Fibroblast of villous mesenchyme (primary cell): ENCODE results near the gene EIF1AD. TPM values are rescaled to one million over a fixed set of nuclear protein-coding genes. Genes with fewer than 3 reads are reported as not detected.

Source experiments
- DNase-seq: peaks from one replicate; pipeline ENCODE4 v3.0.0-alpha.2; 2010; ENCODE audit warnings: low read depth
- H3K4me3 ChIP-seq: 2 replicates; pipeline ENCODE4 v1.5.1; 2011; ENCODE audit warnings: low read depth, mild to moderate bottlenecking, low read length
- CTCF ChIP-seq: IDR thresholded peaks from 2 replicates; pipeline ENCODE4 v1.5.1; 2012; ENCODE audit warnings: low read depth, mild to moderate bottlenecking, low read length; ENCODE audit not compliant: insufficient read depth
- total RNA-seq: library from RNA; depleted of rRNA; stranded (reverse); fragments of >200 nt; gene quantifications from 2 replicates; pipeline ENCODE4 v1.2.3, GENCODE V29; 2012

EIF1AD gene
- total RNA-seq, 1 donor, result 35.4 TPM

GRCh38 chr11:65982824-65983588 is 19.0 kb downstream of the EIF1AD start:
- DNase-seq, result no peak
- TF ChIP-seq CTCF, result no peak
- no peak overlapping the region for H3K4me3 ChIP-seq

DNA sequence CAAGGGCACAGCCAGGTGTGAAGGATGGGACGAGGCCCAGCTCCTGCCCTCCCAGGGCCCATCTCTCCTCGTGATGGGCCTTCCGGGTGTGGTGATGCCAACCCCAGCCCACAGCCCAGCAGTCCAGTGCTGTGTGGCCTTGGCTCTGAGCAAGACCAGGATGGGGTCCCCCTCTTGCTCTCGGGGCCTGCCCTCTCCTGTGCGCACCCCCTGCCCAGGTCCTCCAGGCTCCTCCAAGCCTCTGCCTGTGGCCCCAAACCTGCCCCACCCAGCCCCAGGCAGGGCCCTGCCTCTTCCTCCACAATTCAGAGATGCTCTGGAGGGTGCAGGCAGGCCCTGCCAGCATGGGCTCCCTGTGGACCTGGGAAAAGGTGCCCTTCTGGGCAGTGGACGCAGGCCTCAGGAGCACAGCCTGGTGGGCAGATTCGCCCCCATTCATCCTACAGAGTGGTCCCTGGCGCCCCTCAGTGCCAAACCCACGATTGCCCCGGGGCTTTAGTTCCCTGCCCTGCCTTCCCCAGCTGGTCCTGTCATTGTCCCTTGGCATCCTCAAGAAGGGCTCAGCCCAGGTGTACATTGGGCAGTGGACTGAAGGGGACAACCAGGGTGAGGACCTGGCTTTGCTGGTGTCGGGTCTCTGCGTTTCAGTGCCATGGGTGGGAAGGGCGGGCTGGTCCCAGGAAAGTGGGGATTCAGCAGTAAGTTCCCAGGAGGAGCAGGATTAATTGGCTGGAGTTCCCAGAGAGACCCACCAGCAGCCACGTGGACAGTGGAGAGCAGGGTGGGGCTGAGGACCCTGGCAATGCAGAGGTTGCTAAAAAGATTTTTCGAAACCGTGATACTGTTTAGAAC is 19.8 kb downstream of the EIF1AD start:
- no peak overlapping the region for H3K4me3 ChIP-seq
- no peak for DNase-seq
- no peak for TF ChIP-seq CTCF

DNA sequence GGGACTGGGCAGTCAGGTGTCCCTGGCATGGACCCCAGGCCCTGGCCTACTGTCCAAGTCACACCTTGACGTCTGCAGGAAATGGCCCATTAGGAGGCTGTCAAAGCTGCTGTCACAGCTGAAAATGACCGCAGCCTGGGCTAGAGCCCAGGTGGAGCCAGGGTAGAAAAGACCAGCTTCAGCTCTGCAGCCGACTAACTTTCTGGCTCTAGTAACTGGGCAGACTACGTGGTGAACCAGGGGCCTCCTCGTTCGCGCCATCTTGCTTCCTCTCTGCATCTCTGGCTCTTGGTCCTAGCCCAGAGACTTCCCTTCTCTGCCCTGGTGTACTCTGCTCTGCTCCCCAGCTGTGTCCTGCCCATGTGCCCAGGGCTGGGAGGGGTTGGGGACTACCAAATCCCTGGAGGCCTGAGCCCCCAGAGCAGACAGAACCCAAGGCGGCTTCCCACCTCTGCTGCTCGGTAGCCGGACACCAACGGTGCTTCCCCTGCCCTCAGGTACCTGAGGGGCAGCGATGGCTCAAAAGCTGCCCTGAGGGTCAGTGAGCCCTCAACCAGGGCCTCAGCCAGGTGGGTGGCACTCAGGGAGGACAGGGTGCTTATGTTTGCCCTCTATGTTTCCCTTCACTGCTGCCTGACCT is 20.7 kb downstream of the EIF1AD start:
- no peak overlapping the region for H3K4me3 ChIP-seq
- DNase-seq, result no peak
- TF ChIP-seq CTCF, result no peak

- no peak overlapping the region for H3K4me3 ChIP-seq
- DNase-seq, result no peak
- TF ChIP-seq CTCF, result no peak
These were observed 22.6 kb downstream of the EIF1AD start for GRCh38 chr11:65979261-65979759.

- no peak for DNase-seq
- H3K4me3 ChIP-seq, result no peak overlapping the region
- no peak for TF ChIP-seq CTCF
These were observed 23.3 kb downstream of the EIF1AD start for GRCh38 chr11:65978391-65979238.

GRCh38 chr11:65977621-65978390 is 24.2 kb downstream of the EIF1AD start:
- no peak overlapping the region for H3K4me3 ChIP-seq

More at GRCh38 chr11:65977621-65978390, 24.2 kb downstream of the EIF1AD start:
- no peak for TF ChIP-seq CTCF
- DNase-seq, result no peak
